NK-92 (cell line): Measurements from ENCODE around the gene MOBP.

Source experiments
- DNase-seq: peaks from one replicate; lab custom pipeline; 2025; ENCODE audit not compliant: unreplicated experiment; lab: John Stamatoyannopoulos, UW

MOBP gene

GRCh38 chr3:39540162-39540921, 72.9 kb downstream of the MOBP start:
- no peak for DNase-seq

- no peak for DNase-seq
These were observed 74.0 kb downstream of the MOBP start for GRCh38 chr3:39541442-39541841.

GRCh38 chr3:39541917-39542329, 74.4 kb downstream of the MOBP start:
- DNase-seq = no peak

GRCh38 chr3:39542588-39542988, 75.1 kb downstream of the MOBP start:
- no peak for DNase-seq

GRCh38 chr3:39548282-39548681, 80.8 kb downstream of the MOBP start:
- no peak for DNase-seq

- DNase-seq = no peak
These were observed 83.0 kb downstream of the MOBP start for GRCh38 chr3:39550354-39551051.
